HL-60/S4 (cell line): Measurements from ENCODE around the gene GNAS.

Experiments
- in situ Hi-C: fragments of 300-500 bp; cut with MboI; formaldehyde crosslinking; loops from 2 replicates; pipeline ENCODE4 v1.14.3; 2022; ENCODE audit warnings: low sequenced_read_pairs

GNAS gene

DNA sequence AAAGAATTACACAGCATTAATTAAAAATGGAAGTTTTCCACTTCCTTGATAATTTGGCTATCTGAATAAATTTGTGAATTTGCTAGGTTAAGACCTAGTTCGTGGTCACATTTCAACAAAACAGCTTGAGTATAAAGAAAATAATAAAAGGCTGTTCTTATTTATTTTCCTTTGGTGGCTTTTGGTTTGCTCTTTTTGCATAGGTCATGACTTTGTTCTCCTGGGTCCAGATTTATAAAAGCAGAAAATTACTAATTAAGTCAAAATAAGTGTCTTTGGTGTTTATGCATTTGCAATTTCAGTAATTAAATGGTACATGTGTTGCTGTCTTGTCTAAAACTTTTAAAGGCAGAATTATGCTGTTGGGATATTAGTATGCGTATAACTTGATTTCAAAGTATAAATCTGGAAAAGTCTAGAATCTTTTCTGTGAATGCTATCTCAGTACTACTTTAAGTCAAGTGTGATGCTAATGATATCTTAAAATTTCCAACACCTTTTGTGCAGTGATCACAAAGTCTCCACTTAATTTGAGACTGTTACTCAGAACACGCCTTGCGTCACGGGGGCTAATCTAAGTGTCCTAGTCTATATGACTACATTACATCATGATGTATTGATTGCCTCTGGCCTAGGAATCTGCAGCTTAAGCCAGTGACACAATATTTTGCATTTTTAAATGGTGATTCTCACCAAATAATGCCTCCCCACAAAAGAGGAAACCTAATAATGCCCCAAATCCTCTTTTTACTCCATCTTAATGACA, 41.0 kb downstream of the GNAS start:
- in situ Hi-C loops = no loop called here

DNA sequence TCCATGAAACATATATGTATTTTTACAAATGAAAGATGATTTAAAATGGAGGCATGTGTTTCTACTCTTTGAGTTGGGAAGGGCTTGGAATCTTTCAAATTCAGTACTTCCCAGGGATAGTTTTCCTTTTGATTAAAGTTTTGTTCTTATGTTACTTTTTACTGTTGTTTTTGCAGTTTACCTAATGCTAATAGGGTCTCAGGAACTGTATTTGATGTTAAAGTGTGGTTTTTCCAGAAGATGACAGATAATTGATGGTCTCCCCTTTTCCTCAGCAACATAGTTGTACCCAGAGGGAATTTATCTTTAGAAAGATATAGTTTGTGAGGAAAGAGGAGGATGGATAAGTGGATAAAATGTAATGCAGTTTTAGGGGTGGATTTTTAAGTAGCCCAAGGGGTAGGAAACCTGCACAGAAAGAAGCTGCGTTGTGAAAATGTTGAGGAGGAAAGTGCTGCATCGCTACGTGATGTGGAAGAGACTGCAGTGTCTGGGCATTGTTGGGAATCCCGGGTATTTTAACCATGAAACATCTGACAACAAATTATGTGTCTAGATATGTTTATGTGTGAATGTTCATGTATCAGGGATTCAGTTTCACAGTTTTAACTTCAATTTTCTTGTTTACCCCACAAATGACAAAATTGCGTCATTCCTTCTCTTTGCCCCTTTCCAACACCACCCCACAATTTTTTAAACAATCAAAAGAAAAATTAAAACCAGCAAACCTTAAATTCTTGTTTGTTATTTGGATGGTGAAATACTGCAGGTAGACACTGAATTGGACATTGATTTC, 42.3 kb downstream of the GNAS start:
- in situ Hi-C loops = no loop called here

DNA sequence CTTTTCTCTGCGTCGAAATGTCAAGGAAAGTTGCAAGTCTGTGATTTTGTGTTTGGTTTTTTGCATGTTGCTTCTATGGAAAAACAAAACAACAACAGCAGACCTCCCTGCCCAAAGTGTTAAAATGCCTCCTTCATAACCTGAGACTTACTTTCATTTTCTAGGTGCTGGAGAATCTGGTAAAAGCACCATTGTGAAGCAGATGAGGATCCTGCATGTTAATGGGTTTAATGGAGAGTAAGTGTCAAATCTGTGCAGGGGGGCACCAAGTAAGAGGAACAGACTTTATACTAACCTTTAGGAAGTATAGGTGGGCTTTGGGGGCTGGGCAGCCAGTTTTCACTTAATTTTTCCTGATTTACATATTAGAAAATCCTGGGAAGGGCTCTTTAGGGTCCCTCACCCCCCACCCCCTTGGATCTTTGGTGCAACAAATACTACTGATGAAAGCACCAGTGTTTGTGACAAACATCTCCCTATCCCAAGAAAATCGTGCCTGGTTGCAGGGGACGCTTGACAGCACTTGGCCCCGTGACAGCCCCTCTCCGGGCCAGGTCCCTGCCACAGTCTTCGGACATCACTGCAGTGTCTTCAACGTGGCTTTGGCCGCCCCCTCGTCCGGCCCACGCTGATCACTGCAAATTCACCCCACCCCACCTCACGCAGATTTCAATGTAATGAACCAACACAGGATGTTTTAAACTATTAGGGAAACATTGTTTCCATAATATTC, 43.1 kb downstream of the GNAS start:
- in situ Hi-C loops = no loop called here

DNA sequence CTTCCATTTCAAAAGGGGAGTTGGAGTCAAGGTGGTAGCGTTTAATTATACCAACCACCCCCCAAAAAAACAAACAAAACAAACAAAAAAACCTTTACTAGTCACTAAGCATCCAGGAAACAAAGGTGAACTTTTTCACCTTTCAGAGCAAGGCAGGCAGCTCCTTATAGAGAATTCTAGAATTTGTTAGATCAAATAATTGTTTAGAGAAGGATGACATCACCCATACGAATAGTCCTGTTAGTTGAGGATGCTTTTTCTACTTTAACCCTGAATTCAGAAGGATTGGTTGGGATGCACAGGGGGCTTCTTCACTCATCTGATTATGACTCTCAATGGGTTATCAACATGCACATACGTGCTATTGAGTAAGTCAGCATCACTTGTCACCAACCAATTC, 44.3 kb downstream of the GNAS start:
- in situ Hi-C loops = no loop called here

DNA sequence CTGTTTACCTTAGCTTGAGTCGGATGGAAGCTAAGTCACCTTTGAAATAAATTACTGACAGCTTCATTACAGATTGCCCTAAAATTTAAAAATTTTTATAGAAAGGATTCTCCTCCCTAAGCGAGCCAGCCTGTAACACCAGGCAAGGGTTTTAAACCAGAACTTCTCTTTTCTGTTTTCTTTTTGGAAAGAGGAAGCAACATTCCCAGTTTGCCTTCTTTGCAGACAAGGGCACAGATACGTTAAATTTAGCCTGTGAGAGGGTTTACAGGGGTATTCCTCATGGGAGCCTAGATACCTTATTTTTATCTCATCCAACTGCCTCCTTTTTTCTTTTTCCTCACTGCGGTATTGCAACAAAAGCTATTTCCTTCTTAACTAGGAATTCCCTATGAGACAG, 45.0 kb downstream of the GNAS start:
- in situ Hi-C loops = no loop called here

DNA sequence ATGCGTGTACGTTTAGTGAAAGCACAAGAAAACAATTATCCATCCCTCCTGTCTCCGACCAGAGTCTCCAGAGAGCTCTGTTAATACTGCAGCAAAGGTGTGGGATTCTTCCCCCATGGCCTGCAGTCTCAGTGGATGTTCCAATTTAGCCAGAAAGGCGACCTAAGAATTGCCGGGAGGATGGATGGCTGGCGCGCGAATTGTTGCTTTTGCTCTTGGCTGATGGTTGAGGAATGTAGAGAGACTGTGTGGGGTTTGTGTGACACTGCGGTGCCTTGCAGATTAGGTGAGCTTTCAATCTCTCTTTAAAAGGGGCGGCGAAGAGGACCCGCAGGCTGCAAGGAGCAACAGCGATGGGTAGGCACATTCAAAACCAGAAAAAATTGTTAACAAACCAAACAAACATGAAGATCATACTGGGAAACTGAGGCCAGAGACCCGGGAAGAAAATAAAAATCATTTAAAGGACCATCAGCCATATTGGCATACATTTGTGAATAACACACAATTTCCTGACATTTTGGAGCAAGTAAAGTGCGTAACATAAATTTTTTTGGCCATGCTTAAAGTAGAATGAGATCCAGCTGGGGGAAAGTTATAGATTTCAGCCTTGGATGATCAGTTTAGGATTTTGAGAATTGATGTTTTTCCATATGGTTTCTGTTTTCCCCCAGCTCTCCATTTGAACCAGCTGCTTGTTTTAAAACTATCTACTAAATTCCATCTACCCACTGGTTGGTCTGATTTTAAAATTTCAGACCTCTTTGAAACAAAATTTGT, 46.3 kb downstream of the GNAS start:
- in situ Hi-C loops = no loop called here

DNA sequence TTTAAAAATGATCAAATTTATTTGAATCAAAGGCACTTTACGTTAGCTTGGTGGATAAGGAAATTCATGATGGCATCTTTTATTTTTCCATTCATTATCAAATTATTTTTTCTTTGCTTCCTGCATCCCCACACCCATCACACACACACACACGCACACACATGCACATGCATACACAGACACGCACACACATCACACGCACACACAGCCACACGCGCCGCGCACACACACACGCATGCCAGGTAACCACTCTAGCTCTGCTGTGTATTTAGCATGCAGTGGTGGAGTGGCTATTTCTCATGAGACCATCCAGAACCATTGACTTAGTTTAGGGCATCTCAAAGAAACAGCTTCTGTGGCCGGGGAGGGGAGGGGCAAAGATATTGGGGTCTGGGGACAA, 47.0 kb downstream of the GNAS start:
- in situ Hi-C loops = no loop called here

DNA sequence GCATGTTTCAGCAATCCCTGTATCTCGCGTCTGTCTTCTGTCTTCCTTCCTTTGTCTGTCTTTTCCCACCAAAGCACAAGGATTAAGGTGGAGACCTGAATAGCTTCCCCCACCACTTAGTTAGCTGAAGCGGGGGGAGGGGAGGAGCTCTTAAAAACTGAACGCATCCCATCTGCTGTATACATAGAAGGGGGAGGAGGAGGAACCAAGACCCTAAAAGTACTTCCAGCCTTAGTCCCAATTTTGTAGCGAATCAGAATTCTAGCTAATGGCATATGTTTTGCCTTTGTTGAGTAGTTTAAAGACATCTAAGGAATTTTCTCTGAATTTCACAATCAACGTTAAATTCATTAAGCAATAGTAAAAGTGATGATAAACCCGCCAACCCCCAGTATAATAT, 47.9 kb downstream of the GNAS start:
- in situ Hi-C loops = no loop called here

DNA sequence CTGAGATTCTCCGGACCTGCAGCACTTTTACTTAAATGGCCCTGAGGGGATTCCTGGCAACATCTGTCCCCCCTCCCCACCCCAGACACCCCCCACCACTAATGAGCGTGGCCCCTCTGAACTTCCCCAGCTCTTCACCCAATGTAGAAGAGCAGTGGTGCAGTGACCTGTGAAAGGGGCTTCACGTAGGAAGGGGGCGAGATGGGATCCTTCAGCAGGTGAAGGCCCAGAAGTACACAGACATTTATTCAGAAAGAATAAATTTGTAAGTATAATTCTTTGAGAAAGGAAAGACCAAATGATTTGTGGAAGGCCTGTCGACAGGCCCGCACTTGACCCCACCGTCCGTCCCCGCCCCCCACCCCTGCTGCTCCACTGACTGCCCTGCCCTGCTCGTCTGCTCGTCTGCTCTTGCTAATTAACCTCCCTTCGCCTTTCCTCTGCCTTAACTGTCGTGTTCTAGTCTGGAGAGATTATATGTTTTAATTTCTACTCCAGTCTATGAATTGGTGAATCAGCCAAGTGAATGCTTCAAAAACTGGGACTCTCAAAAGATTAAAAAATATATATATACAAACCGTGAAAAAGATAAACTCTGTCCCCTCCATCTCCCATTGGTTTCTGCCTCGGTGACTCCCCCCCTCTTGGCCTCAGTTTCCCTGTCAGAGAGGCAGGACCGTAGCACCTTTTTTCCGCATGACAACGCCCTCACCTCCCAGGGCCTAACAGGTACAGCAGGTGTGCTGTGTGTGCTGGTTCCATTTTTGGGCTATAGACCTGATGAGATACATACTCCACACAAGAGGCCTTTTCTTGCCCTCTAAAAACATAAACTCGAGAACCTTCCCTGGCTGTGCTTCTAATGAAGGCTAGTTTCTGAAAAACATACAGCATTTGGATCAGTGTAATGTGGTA, 49.2 kb downstream of the GNAS start:
- in situ Hi-C loops = no loop called here

DNA sequence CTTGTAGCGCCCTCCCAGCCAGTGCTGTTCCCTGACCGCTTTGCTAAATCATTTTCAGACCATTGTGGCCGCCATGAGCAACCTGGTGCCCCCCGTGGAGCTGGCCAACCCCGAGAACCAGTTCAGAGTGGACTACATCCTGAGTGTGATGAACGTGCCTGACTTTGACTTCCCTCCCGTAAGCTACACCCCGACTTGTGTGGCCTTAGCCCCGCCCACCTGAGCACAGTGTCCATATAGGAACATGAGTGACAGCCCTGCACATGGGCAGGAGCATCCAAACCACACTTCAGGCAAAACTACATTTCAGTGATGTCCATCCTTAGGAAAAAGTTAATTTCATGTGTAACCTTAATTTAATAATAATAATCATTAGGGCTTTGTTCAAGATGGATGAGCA, 51.1 kb downstream of the GNAS start:
- in situ Hi-C loops = no loop called here

DNA sequence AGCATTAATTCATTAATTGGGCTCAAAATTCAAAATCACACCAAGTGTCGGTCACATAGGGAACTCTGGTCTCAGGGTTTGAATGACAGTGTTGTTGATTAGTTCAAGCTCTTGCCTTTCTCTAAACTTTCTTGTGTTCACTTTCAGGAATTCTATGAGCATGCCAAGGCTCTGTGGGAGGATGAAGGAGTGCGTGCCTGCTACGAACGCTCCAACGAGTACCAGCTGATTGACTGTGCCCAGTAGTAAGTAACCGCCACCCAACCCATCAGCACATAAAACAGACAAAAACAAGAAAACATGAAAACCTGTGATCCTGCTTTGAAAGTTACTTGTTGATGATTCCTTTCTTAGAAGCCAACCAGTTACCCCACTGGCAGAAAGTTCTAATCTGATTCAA, 52.7 kb downstream of the GNAS start:
- in situ Hi-C loops = no loop called here

DNA sequence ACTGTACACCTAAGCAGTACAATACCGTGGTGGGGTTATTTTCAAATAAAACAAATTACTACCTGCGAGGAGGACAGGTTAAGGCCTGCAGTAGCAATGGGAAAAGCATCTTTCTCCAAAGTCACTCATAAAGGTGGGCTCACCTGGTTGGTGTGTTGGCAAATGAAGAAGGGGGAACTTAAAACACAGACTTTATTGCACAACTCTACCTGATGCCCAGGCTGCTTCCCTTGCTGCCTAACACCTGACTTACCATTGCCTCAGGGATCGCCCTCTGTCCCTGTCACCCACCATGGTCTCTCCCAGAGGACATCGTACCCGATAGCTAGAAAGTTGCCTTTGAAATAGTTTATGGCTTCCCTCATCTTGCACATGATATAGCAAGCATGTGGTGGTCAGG, 53.6 kb downstream of the GNAS start:
- in situ Hi-C loops = no loop called here

DNA sequence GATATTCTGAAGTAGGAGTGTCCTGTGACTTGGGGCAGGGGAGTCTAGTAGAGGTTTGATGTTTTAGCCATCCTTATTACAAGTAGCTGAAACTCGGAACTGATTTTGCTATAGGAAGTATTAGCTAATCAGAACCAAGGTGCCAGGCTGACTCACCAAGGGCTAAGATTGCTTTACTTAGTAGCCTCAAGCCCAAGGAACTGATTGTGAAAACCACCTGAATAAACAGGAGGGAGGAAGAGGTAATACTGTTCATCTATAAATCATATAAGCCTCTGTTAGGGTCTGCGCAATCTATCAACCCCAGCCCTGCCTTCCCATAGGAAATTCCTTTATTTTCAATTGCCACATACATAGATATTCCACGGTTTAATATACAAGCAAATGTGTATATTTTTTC, 54.4 kb downstream of the GNAS start:
- in situ Hi-C loops = no loop called here

DNA sequence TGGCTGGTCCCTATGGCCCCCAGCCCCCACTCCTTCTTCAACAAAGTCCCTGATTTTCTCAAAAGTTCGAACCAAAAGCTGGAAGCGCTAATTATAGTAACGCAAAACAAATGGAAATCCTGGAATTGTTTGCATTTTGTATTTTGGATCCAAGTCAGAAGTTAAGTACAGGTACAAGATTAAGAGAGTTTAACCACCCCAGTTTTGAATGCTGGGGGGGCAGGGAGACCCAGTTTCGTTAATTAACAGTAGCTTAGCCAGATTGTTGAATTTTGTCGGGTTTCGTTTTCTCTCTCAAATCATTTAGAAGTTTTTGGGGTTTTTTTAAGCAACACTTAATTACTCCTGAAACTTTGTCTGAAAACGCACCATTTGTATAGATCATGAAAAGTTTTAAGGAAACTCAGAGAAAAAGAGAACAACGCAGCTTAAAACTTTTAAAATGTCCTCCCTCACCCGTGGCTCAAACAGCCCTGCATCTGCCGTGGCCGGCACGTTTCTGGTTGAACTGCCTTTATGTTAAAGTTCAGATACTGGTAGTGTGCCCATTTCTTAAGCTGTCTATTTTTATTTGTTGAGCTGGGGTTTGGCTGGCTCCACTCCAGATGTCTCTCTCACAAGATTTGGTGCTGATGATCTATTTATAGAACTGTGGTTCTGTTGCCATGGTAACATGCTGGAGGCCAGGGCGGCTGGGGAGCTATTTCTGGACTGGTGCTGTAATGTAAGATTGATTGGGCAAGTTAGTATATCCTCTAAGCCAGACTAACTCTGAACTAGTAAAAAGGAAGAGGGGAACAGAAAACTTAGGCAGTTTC, 55.0 kb downstream of the GNAS start:
- in situ Hi-C loops = no loop called here

DNA sequence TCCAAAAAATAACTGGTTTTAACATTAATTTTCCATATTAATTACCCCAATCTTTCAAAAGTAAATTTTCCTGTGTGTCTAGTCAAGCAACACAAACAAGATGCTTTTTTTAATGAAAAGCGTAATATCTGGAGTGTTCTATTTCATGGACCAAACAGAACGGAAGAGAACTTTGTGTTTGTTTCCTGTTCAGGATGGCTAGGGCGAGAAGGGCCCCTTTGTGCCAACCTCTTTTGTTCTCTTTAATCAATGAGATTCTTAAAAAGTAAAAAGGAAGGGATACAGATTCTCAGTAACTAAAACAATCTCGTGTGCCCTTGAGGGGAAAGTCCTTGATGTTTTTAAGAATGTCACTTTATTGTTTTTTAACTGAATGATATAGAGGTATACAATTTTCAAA, 55.7 kb downstream of the GNAS start:
- in situ Hi-C loops = no loop called here

DNA sequence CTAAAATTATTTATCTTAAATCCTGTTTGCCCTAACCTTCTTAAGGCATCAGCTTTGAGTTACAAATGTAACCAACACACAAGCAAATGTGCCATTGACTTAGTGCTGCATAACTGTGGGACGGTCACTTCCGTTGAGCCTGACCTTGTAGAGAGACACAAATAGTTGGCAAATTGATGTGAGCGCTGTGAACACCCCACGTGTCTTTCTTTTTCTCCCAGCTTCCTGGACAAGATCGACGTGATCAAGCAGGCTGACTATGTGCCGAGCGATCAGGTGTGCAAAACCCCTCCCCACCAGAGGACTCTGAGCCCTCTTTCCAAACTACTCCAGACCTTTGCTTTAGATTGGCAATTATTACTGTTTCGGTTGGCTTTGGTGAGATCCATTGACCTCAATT, 56.4 kb downstream of the GNAS start:
- in situ Hi-C loops = no loop called here

DNA sequence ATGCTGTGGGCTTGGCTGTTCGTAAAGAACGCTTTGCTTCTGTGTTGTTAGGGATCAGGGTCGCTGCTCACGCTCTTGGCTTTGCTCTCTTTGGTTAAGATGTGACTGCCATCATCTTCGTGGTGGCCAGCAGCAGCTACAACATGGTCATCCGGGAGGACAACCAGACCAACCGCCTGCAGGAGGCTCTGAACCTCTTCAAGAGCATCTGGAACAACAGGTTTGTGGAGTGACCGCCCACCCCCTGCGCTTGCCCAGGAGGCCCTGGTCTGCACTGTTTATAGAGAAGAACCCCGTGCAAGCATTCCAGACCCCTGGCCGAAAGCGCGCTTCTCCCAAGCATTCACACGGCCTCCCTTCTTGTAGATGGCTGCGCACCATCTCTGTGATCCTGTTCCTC, 57.1 kb downstream of the GNAS start:
- in situ Hi-C loops = no loop called here

DNA sequence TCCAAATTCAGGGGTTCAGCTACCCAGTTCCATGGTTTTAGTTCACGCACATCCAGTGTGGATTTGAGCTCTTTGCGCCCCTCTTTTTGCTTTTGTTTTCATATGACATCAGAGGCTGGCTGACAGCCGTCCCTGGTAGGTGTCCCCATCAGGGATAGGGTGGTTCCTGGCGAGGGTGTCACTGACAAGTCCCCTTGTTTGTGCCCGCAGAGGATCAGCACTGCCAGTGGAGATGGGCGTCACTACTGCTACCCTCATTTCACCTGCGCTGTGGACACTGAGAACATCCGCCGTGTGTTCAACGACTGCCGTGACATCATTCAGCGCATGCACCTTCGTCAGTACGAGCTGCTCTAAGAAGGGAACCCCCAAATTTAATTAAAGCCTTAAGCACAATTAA, 58.0 kb downstream of the GNAS start:
- in situ Hi-C loops = no loop called here

DNA sequence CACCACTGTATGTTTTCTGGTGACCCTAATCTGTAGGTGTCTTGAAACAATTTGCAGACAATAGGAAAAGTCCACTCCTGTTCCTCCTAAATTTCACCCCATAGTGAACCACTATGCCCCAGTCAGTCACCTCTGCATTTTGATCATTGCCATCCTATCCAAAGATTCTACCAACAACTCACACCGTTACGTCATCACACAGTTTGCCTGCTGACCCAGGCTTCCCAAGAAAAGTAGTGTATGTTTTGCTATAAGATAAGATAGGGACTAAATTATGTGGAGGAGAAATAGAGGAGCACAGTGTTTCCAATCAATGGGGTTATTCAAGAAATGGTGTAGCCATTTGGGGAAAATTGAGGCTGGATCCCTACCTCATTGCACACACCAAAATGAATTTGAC, 58.8 kb downstream of the GNAS start:
- in situ Hi-C loops = no loop called here
